Stimulated activated naive CD8-positive, alpha-beta T cell treated with anti-CD3 and anti-CD28 coated beads, Interleukin-15, Interleukin-2, amounts not matched to agents 100 ng/mL and 50 ng/mL, for 24 hours (primary cell): ENCODE results near the gene MAPK12.
"Not testable (repeated sequence)": the region's sequence is repeated elsewhere in the genome, so short reads cannot be mapped to it uniquely, and the experiment has no call there.

Experiments used
- H3K27ac Mint-ChIP-seq: one replicate; pipeline ENCODE4 v1.8.0; 2021; ENCODE audit warnings: mild to moderate bottlenecking, mixed read lengths
- H3K27me3 Mint-ChIP-seq: one replicate; pipeline ENCODE4 v1.8.0; 2021; ENCODE audit warnings: mixed read lengths
- H3K36me3 Mint-ChIP-seq: one replicate; pipeline ENCODE4 v1.8.0; 2021; ENCODE audit warnings: low read depth, mixed read lengths
- H3K4me1 Mint-ChIP-seq: one replicate; pipeline ENCODE4 v1.8.0; 2021; ENCODE audit warnings: low read depth, mixed read lengths
- H3K4me3 Mint-ChIP-seq: one replicate; pipeline ENCODE4 v1.8.0; 2021; ENCODE audit warnings: mild to moderate bottlenecking, mixed read lengths
- H3K9me3 Mint-ChIP-seq: one replicate; pipeline ENCODE4 v1.8.0; 2021; ENCODE audit warnings: mixed read lengths

Gene MAPK12

GRCh38 chr22:50278956-50279619 lies 17.6 kb upstream of the MAPK12 start:
- Mint-ChIP-seq H3K36me3 (no peaks in the 10 kb centered on the region), H3K4me1 (peaks cover under 1% of the 10 kb centered on the region), H3K27ac (no peak overlapping the region), H3K9me3 (no peaks in the 10 kb centered on the region), H3K27me3 (no peaks in the 10 kb centered on the region), H3K4me3 (no peak overlapping the region)

- Mint-ChIP-seq H3K4me1 (peaks cover 6% of the 10 kb centered on the region), H3K36me3 (no peaks in the 10 kb centered on the region), H3K27me3 (peaks cover 4% of the 10 kb centered on the region), H3K27ac (no peak overlapping the region), H3K9me3 (no peaks in the 10 kb centered on the region), H3K4me3 (no peak overlapping the region)
These were observed 17.0 kb upstream of the MAPK12 start for GRCh38 chr22:50278461-50278860.

- H3K36me3 Mint-ChIP-seq = no peaks in the 10 kb centered on the region
- H3K4me3 Mint-ChIP-seq = no peak overlapping the region
- H3K27me3 Mint-ChIP-seq = peaks cover 4% of the 10 kb centered on the region
These were observed 16.3 kb upstream of the MAPK12 start for GRCh38 chr22:50277761-50278160.

GRCh38 chr22:50276143-50276542 lies 14.7 kb upstream of the MAPK12 start:
- Mint-ChIP-seq H3K36me3 (no peaks in the 10 kb centered on the region), H3K9me3 (no peaks in the 10 kb centered on the region), H3K4me3 (no peak overlapping the region), H3K27me3 (peaks cover 4% of the 10 kb centered on the region), H3K27ac (no peak overlapping the region), H3K4me1 (peaks cover 7% of the 10 kb centered on the region)

More at GRCh38 chr22:50277761-50278160, 16.3 kb upstream of the MAPK12 start:
- Mint-ChIP-seq H3K4me1 (peaks cover 6% of the 10 kb centered on the region), H3K27ac (no peak overlapping the region), H3K9me3 (no peaks in the 10 kb centered on the region)

GRCh38 chr22:50275181-50276055 lies 13.9 kb upstream of the MAPK12 start:
- H3K36me3 Mint-ChIP-seq = no peaks in the 10 kb centered on the region
- no peak overlapping the region for H3K4me3 Mint-ChIP-seq
- peaks cover 4% of the 10 kb centered on the region for H3K27me3 Mint-ChIP-seq
- H3K9me3 Mint-ChIP-seq = no peaks in the 10 kb centered on the region
- H3K27ac Mint-ChIP-seq = no peak overlapping the region
- H3K4me1 Mint-ChIP-seq = peaks cover 14% of the 10 kb centered on the region

GRCh38 chr22:50274771-50275170 lies 13.3 kb upstream of the MAPK12 start:
- no peak overlapping the region for H3K27ac Mint-ChIP-seq
- peaks cover 14% of the 10 kb centered on the region for H3K4me1 Mint-ChIP-seq
- peaks cover 4% of the 10 kb centered on the region for H3K27me3 Mint-ChIP-seq

GRCh38 chr22:50274311-50274710 lies 12.8 kb upstream of the MAPK12 start:
- Mint-ChIP-seq H3K9me3 (no peaks in the 10 kb centered on the region), H3K4me1 (peaks cover 14% of the 10 kb centered on the region), H3K27ac (no peak overlapping the region), H3K4me3 (no peak overlapping the region), H3K36me3 (no peaks in the 10 kb centered on the region), H3K27me3 (peaks cover 4% of the 10 kb centered on the region)

More at GRCh38 chr22:50274771-50275170, 13.3 kb upstream of the MAPK12 start:
- Mint-ChIP-seq H3K9me3 (no peaks in the 10 kb centered on the region), H3K36me3 (no peaks in the 10 kb centered on the region), H3K4me3 (no peak overlapping the region)

GRCh38 chr22:50273781-50274180 lies 12.3 kb upstream of the MAPK12 start:
- not testable (repeated sequence) for H3K27me3 Mint-ChIP-seq, H3K27ac Mint-ChIP-seq, H3K9me3 Mint-ChIP-seq, H3K4me3 Mint-ChIP-seq, H3K36me3 Mint-ChIP-seq
- H3K4me1 Mint-ChIP-seq = peaks cover 14% of the 10 kb centered on the region

- not testable (repeated sequence) for H3K27me3 Mint-ChIP-seq, H3K9me3 Mint-ChIP-seq, H3K36me3 Mint-ChIP-seq, H3K4me3 Mint-ChIP-seq, H3K27ac Mint-ChIP-seq
- H3K4me1 Mint-ChIP-seq = peaks cover 14% of the 10 kb centered on the region
These were observed 11.9 kb upstream of the MAPK12 start for GRCh38 chr22:50273352-50273751.

GRCh38 chr22:50272044-50272802 lies 10.7 kb upstream of the MAPK12 start:
- Mint-ChIP-seq H3K9me3 (no peaks in the 10 kb centered on the region), H3K27ac (no peak overlapping the region), H3K4me3 (no peak overlapping the region)

GRCh38 chr22:50271519-50271970 lies 10.1 kb upstream of the MAPK12 start:
- Mint-ChIP-seq H3K9me3 (no peaks in the 10 kb centered on the region), H3K27ac (no peak overlapping the region), H3K27me3 (peaks cover 4% of the 10 kb centered on the region), H3K4me3 (no peak overlapping the region), H3K36me3 (no peaks in the 10 kb centered on the region), H3K4me1 (peaks cover 17% of the 10 kb centered on the region)

More at GRCh38 chr22:50272044-50272802, 10.7 kb upstream of the MAPK12 start:
- Mint-ChIP-seq H3K36me3 (no peaks in the 10 kb centered on the region), H3K4me1 (peaks cover 17% of the 10 kb centered on the region), H3K27me3 (peaks cover 4% of the 10 kb centered on the region)

- peak overlapping the region; percentile 70 for H3K4me3 Mint-ChIP-seq
- no peaks in the 10 kb centered on the region for H3K36me3 Mint-ChIP-seq
- H3K4me1 Mint-ChIP-seq = peaks cover 17% of the 10 kb centered on the region
- H3K27ac Mint-ChIP-seq = no peak overlapping the region
- no peaks in the 10 kb centered on the region for H3K9me3 Mint-ChIP-seq
- peaks cover 4% of the 10 kb centered on the region for H3K27me3 Mint-ChIP-seq
These were observed 9.3 kb upstream of the MAPK12 start for GRCh38 chr22:50270666-50271394.

GRCh38 chr22:50269970-50270665 lies 8.6 kb upstream of the MAPK12 start, which contains the start of gene MAPK11:
Gene MAPK11 (minus strand): TSS chr22:50270380. CDS start chr22:50270292, 88 bp downstream.
- Mint-ChIP-seq H3K27ac (no peak within 1 kb of the TSS), H3K27me3 (peaks cover 4% of the 10 kb centered on the region), H3K9me3 (no peaks in the 10 kb centered on the region), H3K4me3 (peak within 1 kb of the TSS; percentile 70), H3K4me1 (peaks cover 17% of the 10 kb centered on the region), H3K36me3 (no peaks in the 10 kb centered on the region)

GRCh38 chr22:50269573-50269969 lies 8.1 kb upstream of the MAPK12 start:
- Mint-ChIP-seq H3K4me1 (peaks cover 17% of the 10 kb centered on the region), H3K27ac (no peak overlapping the region), H3K9me3 (no peaks in the 10 kb centered on the region), H3K27me3 (peaks cover 4% of the 10 kb centered on the region), H3K36me3 (no peaks in the 10 kb centered on the region), H3K4me3 (peak overlapping the region; percentile 43)
